HG02852 (cell line): ENCODE data around the gene EVI5L.
"Not testable (repeated sequence)": the region's sequence is repeated elsewhere in the genome, so short reads cannot be mapped to it uniquely, and the experiment has no call there.

Experiments used
- ATAC-seq: cut with Tn5 transposase; IDR thresholded peaks from one replicate; pipeline ENCODE4 v1.9.1; 2021; ENCODE audit warnings: mild to moderate bottlenecking, moderate library complexity; ENCODE audit not compliant: unreplicated experiment

Gene EVI5L

GRCh38 chr19:7871437-7872305 lies 41.7 kb downstream of the EVI5L start:
- ATAC-seq: no peak

DNA sequence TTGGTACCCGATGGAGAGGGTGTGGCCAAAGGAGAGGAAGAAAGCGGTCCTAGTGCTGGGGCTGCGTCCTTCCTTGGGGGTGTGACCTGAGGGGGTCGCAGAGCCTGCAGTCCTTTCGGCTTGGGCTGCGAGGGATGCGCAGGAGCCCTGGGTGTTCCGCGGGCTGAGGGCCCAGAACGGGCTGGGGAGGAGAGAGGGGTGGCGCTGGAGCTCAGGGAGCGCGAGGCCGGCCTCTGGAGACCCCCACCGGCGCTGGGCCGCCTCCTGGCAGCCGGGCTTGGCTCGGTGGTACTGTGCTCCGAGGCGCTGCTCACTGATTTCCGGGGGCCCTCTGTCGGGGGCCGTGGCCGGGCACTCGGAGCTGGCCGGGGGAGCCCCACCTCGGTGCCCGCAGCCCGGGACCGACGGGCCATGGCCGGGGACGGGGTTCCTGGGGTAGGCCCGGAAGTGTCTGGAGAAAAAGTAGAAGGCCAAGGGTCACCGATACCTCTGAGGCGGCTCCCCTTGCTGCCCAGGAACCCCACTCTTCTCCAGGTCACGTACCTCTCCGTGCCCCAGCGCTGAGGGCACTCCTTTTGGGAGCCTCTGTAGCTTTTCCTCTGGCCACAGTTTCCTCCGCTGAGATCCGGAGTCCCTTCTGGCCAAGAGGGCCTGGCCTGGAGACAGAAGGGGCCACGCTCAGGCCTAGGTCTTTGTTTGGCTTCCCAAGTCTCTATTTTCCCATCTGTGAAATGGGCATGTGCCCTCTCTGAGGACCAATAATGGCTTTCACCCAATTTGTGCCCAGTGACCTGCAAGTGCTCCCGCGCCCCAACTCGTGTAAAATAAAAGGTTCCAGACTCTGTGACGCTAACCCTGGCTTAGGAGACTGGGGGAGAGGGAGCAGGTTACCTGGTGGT lies 42.5 kb downstream of the EVI5L start:
- no peak for ATAC-seq

GRCh38 chr19:7873304-7874075 lies 43.5 kb downstream of the EVI5L start:
- no peak for ATAC-seq

- ATAC-seq: no peak
These were observed 44.3 kb downstream of the EVI5L start, which contains the start of gene PRR36 for GRCh38 chr19:7874076-7874896. Gene PRR36 (minus strand): TSS chr19:7874390. CDS start chr19:7873689, 701 bp downstream.

DNA sequence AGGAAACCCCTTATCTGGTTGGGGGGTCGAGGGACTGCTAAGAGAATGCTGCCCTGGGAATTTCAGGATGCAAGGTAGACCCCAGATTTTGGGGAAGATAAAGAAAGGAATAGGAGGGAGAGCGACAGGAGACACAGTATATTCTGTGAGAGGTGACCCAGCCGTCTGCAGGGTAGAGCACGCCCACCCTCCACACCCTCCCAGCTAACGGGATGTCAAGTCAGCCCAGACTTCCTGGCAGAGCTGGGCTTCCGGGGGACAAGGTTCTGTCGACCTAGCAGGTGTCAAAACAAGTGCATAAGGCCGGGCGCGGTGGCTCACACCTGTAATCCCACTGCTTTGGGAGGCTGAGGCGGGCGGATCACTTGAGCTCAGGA lies 44.9 kb downstream of the EVI5L start:
- ATAC-seq: no peak

GRCh38 chr19:7877249-7877836 lies 47.3 kb downstream of the EVI5L start:
- ATAC-seq: no peak

DNA sequence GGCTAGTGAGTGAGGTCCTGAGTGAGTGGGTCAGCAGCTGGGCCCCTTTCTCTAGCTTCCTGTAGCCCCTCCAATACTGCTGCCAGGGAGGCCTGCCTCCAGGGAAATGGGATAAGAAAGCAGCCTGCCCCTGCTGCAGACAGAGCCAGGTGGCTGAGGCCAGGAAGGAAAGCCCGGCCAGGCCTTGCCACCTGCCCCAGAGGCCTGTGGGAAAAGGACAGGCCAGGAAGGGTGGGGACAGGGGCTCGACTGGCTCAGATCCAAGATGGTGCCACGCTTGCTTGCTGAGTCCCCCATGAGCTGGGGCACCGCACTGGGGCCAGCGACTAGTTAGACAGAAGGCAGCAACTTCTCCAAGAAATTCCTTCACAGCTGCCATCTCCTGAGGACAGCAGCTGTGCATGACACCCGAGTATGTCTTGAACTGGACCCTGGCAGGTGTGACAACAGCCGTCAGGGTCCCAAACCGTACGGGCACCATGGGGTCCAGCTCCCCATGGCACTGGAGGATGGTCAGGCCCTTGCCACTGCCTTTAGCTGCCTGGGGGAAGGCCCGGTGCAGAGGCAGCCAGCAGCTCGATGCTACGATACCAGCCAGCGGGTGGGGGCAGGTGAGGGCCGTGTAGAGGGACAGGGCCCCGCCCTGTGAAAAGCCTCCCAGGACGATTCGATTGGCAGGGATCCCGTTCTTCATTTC lies 49.2 kb downstream of the EVI5L start:
- no peak for ATAC-seq

GRCh38 chr19:7879836-7880235 lies 49.8 kb downstream of the EVI5L start:
- no peak for ATAC-seq

GRCh38 chr19:7881910-7882309 lies 51.9 kb downstream of the EVI5L start:
- ATAC-seq: no peak

GRCh38 chr19:7883105-7883504 lies 53.1 kb downstream of the EVI5L start:
- no peak for ATAC-seq

DNA sequence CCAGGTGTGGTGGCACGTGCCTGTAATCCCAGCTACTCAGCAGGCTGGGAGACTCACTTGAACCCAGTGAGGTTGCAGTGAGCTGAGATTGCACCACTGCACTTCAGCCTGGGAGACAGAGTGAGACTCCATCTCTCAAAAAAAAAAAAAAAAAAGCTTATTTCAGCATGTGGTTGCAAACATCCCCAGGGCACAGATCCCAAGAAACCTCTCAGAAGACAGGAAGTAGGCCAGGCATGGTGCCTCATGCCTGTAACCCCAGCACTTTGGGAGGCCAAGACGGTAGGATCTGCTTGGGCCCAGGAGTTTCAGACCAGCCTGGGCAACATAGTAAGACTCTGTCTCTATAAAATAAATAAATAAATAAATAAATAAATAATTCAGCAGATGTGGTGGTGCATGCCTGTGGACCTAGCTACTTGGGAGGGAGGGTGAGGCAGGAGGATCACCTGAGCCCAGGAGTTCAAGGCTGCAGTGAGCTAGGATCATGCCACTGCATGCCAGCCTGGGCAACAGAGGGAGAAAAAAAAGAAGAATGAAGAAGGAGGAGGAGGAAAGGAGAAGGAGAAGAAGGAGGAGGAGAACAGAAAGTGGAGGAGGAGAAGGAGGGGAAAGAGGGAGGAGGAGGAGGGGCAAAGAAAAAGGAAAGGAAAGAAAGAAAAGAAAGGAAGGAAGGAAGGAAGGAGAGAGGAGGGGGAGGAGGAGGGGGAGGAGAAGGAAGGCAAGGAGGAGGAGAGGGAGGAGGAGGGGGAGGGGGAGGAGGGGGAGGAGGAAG lies 54.0 kb downstream of the EVI5L start:
- ATAC-seq: no peak

- no peak for ATAC-seq
These were observed 55.8 kb downstream of the EVI5L start for GRCh38 chr19:7885818-7886217.

DNA sequence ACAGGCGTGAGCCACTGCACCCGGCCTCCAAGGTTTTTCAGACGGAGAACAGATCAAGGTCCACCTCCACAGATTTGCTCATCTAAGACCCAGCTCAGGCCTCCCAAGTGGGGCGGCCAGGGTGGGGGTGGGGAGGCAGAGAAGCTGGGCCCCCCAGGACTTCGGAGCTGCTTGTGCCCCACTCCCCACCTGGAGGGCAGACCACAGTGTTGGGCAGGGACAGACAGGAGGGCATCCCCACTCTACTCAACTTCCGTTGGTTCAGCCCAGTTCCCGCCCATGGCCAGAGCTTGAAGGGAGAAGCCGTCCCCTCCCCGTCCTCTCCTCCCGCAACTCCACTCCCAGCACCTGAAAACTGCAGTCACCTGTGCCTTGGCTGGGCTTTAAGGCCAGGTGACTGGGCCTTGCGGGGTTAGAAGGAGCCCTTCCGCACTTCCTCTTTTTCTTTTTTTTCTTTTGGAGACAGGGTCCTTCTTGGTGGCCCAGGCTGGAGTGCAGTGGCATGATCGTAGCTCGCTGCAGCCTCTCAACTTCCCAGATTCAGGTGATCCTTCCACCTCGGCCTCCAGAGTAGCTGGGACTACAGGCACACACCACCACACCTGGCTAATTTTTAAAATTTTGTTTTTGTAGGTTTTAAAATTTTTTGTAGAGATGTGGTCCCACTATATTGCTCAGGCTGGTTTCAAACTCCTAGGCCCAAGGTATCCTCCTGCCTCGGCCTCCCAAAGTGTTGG lies 57.6 kb downstream of the EVI5L start:
- ATAC-seq: no peak

DNA sequence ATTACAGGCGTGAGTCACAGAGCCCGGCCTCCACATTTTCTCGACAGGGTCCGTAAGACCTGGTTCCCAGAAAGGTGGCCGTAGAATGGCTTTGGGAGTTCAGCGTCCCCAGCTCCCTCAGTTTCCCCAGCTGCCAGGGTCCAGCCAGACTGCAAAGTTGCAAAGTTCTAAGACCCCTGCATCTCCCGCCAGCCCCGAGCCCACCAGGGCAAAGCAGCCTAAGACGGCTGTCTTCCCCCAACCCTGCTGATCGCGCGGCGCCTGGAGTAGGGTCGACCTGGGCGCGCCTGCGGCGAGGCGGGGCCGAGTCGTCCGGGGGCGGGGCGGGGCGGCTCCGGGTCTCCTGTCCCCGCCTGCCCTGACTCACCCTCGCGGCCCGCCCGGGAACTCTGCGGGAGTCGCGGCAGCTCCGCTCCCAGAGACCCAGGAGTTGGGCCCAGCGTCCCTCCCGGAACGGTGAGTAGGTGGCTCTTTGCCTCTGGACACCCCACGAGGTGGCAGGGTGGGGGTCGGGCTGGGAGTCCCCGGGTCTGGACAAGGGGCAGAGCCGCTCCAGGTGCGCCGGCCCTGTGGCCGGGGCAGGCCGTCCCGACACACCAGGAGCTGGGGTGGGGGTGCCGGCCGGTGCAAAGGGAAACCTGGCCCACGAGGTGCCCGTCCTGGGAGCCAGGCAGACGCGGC lies 58.3 kb downstream of the EVI5L start, which contains the start of gene LRRC8E:
TSS of gene LRRC8E (plus strand) at position 366 of the 681 bp plus-strand sequence. CDS start 7,094 bp downstream, outside the sequence.
- ATAC-seq: no peak

DNA sequence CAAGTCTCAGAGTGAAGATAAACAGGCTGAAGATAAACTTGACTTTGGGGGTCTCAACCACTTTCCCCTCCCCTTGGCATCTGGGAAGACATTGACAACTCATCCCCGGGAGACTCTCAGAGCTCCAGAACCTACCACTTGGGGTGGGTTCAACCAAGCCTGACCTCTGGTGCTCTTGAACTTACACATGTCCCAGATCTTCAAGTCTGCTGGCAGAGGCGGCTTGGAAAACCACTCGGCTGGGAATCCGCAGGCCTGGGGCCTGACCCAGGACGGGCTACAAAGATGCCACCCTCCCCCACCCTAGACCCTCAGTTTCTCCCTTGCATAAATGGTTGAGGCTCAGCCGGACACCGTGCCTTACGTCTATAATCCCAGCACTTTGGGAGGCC lies 58.8 kb downstream of the EVI5L start:
- ATAC-seq: no peak

DNA sequence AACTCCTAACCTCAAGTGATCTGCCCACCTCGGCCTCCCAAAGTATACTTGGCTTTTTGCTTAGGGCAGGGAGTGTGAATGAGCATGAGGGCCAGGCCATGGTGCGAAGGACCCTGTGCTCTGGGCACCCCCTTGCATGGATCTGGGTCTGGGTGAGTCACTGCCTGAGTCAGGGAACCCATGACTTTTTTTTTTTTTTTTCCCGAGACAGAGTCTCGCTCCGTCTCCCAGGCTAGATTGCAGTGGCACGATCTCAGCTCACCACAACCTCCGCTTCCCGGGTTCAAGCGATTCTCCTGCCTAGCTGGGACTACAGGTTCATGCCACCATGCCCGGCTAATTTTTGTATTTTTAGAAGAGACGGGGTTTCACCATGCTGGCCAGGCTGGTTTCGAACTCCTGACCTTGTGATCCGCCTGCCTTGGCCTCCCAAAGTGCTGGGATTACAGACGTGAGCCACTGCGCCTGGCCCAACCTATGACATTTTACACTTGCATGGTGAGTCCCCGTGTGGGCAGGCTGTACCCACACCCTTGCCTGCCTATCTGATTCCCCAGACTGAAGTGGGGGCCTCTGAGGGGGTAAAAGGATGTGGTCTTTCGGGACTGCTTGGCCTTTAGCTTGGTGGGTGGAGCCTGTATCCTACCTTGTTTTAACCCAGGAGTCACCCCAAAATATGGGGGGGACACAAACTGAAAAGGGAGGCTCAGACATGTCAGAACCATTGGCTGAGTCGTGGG lies 63.5 kb downstream of the EVI5L start:
- not testable (repeated sequence) for ATAC-seq
